Inferior parietal cortex (tissue), 1 donor: ENCODE results near the gene COASY.
A peak's percentile ranks its signal among the peaks of the same experiment; 100 is the strongest.
"Not testable (repeated sequence)": the region's sequence is repeated elsewhere in the genome, so short reads cannot be mapped to it uniquely, and the experiment has no call there.

Source experiments
- DNase-seq: peaks from one replicate; pipeline ENCODE4 v3.0.0-alpha.2; 2016; ENCODE audit errors: extremely low spot score

Gene COASY

DNA sequence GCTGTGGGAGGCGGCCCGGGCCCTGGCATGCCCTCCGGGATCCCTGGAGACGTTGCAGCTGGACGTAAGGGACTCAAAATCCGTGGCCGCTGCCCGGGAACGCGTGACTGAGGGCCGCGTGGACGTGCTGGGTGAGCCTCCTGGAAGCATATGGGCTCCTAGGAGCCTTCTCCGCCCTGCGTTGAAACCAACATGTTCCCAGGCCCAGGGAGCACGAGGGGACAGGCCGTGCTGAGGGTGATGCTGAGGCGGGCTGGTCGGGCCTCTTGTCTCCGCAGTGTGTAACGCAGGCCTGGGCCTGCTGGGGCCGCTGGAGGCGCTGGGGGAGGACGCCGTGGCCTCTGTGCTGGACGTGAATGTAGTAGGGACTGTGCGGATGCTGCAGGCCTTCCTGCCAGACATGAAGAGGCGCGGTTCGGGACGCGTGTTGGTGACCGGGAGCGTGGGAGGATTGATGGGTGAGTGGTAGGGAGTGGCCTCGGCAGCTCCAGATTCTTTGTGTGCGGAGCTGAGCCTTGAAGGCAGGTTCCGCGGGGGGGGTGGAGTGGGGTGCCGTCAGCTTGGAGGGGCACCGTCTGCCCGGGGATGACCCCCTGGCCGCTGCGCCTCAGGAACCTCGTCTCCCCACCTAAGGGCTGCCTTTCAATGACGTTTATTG is 8.7 kb upstream of the COASY start:
- no peak for DNase-seq

GRCh38 chr17:42553866-42554249 is 8.1 kb upstream of the COASY start:
- no peak for DNase-seq

GRCh38 chr17:42554250-42555121 is 7.5 kb upstream of the COASY start:
- peak; percentile 81 for DNase-seq

- no peak for DNase-seq
These were observed 6.8 kb upstream of the COASY start for GRCh38 chr17:42555122-42555622.

DNA sequence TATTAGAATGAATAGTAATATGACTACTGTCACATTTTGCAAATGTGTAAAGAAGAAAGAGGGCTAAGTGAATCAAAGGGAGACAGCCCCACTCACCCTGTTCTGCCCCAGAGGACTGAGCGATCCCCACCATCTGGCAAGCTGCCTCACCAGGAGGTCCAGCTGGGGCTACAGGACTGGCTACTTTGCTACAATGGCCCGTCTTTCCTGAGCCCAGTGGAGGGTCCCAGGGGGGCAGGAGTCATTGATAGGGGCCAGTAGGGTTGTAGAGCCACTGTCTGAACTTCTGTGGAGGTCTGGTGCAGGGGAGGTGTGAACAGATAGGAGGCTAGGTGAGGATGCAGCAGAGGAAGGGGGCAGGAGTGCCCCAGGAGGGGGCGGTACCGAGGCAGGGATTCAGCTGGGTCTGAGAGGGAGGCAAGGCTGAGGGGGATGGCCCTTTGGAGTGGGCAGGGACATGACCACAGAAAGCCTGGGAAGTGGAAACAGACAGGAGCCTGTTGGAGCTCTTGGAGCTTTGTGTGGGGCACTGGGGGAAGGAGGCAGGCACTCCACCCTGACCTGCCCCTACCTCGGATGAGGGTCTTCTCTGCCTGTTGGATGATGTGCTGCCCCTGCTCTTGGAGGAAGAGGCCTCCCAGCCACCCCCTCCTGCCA is 5.9 kb upstream of the COASY start:
- DNase-seq: not testable (repeated sequence)

DNA sequence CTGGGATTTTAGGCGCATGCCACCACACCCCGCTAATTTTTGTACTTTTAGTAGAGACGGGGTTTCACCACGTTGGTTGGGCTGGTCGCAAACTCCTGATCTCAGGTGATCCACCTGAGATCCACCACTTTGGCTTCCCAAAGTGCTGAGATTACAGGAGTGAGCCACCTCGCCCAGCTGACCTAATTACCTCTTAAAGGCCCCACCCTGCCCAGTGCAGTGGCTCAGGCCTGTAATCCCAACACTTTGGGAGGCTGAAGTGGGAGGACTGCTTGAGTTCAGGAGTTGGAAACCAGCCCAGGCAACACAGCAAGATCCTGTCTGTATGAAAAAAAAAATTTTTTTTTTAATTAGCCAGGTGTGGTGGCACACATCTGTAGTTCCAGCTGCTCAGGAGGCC is 2.9 kb upstream of the COASY start:
- no peak for DNase-seq

GRCh38 chr17:42560246-42560645 is 1.7 kb upstream of the COASY start:
- DNase-seq: no peak

DNA sequence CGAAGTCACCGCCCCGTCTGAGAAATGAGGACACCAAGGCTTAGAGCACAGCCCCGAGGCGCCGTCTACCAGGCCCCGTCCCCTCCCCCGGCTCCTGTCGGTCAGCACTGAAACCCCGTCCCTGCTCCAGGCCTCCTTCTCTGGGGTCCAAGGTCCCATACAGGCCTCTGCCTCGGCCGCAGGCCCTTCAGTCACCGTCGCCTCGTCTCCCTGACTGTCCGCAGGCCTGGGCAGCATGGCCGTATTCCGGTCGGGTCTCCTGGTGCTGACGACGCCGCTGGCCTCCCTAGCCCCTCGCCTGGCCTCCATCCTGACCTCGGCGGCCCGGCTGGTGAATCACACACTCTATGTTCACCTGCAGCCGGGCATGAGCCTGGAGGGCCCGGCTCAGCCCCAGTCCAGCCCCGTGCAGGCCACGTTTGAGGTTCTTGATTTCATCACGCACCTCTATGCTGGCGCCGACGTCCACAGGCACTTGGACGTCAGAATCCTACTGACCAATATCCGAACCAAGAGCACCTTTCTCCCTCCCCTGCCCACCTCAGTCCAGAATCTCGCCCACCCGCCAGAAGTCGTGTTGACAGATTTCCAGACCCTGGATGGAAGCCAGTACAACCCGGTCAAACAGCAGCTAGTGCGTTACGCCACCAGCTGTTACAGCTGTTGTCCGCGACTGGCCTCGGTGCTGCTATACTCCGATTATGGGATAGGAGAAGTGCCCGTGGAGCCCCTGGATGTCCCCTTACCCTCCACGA is 617 bp downstream of the COASY start:
- DNase-seq: no peak

DNA sequence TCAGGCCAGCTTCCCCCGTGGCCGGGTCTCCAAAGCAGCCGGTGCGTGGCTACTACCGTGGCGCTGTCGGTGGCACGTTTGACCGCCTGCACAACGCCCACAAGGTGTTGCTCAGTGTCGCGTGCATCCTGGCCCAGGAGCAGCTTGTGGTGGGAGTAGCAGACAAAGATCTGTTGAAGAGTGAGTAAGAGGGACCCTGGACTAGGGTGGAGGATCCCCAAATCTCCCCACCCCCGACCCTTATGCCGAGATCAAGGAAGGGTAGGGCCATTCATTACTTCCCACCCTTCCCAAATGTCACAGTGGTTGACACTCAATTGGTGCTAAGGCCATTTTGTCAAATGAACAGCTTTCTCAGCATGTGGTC is 1.2 kb downstream of the COASY start:
- DNase-seq: no peak

DNA sequence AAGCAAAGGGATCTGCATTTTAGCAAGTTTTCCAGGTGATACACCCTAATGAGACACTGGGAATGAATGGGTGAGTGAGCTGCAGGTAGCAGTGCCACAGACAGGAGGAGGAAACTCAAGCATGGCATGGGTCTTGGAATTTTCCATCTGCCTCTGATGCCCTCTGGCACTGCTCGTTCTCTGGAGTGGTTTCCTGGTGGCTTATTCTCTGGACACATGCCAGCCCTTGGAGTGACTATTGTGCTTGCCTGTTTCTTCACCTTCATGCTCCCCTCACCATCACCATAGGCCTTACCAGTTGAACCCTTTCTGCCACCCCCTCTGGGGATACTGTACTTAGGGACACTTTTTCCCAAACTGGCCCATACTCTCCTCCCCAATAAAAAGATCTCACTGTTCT is 1.6 kb downstream of the COASY start:
- no peak for DNase-seq

DNA sequence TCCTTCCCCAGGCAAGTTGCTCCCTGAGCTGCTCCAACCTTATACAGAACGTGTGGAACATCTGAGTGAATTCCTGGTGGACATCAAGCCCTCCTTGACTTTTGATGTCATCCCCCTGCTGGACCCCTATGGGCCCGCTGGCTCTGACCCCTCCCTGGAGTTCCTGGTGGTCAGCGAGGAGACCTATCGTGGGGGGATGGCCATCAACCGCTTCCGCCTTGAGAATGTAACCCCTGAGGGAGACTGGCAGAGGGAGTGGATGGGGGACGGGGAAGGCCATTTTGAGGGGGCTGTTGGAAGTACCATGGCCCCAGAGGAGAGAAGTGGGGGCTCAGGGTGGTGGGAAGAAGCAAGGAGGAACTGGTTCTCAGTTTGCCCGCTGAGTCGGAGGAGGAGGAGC is 2.0 kb downstream of the COASY start:
- no peak for DNase-seq

- DNase-seq: no peak
These were observed 3.0 kb downstream of the COASY start for GRCh38 chr17:42564815-42565522.

DNA sequence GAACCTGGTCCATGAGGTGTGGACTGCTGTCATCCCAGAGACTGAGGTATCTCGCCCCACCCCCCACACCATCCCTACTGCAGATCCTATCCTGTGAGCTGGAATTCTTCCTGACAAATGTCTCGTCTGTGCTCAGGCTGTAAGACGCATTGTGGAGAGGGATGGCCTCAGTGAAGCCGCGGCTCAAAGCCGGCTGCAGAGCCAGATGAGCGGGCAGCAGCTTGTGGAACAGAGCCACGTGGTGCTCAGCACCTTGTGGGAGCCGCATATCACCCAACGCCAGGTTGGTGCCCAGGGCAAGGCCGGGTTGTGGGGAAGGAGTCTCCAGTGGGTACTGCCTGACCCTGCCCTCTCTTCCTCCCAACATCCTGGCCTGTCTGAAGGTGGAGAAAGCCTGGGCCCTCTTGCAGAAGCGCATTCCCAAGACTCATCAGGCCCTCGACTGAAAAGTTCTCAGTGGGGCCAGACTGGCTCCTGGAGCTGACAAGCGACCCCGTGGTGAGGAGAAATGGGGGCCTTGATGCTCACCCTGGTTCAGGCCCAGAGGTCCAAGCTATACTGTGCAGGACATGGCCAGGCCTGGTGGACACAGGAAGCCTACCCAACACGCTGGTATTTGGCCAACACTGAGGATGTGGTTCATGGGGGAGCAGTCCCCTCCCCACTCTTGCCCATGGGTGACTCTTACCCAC is 3.7 kb downstream of the COASY start:
- DNase-seq: no peak

GRCh38 chr17:42566215-42566882 is 4.4 kb downstream of the COASY start:
- no peak for DNase-seq

DNA sequence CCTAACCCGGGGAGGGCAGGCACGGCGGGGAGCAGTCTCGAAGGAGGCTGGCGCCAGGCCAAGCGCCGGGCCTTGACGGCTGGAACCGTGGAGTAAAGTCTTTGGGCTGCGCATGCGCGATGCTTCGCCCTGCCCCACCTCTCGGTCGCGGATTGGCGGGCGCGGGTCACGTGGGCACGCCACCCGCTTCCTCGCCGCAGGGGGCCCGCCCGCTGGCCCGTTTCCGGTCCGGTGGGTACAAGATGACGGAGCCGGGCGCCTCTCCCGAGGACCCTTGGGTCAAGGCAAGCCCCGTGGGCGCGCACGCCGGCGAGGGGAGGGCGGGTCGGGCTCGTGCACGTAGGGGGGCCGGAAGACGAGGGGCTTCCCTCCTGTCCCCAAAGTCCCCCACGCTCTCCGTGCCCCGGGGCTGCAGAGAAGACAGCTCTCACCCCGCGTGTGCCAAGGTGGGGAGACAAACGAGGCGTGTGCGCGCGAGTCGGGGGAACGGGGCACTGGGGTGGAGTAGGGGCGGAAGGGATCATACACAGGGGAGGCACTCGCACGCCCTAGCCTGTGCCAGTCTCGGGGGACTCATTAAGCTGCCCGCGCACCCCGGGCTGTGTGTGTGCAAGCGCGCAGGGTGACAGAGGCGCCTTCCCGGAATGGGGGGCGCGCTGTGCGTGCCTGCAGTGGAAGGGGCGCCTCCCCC is 5.1 kb downstream of the COASY start, which contains the start of gene MLX:
Gene MLX (plus strand): TSS at position 218 of the 691 bp plus-strand sequence. CDS start 25 bp downstream, at position 243.
- peak; percentile 92 for DNase-seq

GRCh38 chr17:42568341-42569111 is 6.6 kb downstream of the COASY start:
- DNase-seq: no peak

DNA sequence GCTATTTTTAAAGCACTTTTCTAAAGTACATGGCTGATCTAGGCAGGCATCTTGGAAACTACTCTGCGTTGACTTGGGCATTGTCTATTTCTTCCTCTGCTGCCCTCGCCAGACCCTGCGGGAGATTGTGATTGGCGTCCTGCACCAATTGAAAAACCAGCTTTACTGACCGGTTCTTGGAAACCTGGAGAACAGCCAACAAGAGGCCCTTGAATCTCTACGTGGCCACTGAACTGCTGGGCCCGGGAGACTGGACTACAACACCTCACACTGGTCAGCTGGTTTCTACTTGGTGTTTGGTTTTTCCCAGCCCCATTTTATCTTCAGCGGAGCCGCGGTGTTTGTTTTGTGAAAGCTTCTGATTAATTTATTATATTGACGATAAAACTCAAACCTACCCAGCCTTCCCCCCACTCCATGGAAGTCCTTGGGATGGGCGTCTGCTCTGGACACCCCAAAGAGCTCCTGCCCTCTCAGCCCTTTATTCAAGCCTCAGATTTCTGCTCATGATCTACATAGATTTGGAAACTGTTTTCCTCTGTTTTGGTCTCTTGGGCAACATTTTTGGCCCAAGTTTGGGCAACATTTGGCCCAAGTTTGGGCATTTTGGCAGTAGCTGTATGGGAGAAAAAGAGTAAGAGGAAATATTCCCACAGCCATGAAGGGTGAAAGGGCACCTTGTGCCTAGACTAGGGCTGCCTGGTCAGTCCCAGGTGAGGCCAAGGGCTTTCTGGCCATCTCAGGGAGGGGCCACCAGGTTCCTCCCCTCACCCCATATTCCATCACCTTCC is 9.7 kb downstream of the COASY start:
- no peak for DNase-seq

- DNase-seq: no peak
These were observed 11.1 kb downstream of the COASY start for GRCh38 chr17:42573095-42573494.
